Hepatic stellate cell (primary cell): ENCODE results near the gene MAGI2.

Experiments
- DNase-seq: peaks from one replicate; pipeline ENCODE4 v3.0.0; 2011; ENCODE audit warnings: low spot score

Gene MAGI2

GRCh38 chr7:78487464-78487863 is 966.0 kb downstream of the MAGI2 start:
- no peak for DNase-seq

GRCh38 chr7:78479348-78479747 is 974.1 kb downstream of the MAGI2 start:
- DNase-seq: peak; percentile 4

GRCh38 chr7:78476851-78477405 is 976.5 kb downstream of the MAGI2 start:
- no peak for DNase-seq

DNA sequence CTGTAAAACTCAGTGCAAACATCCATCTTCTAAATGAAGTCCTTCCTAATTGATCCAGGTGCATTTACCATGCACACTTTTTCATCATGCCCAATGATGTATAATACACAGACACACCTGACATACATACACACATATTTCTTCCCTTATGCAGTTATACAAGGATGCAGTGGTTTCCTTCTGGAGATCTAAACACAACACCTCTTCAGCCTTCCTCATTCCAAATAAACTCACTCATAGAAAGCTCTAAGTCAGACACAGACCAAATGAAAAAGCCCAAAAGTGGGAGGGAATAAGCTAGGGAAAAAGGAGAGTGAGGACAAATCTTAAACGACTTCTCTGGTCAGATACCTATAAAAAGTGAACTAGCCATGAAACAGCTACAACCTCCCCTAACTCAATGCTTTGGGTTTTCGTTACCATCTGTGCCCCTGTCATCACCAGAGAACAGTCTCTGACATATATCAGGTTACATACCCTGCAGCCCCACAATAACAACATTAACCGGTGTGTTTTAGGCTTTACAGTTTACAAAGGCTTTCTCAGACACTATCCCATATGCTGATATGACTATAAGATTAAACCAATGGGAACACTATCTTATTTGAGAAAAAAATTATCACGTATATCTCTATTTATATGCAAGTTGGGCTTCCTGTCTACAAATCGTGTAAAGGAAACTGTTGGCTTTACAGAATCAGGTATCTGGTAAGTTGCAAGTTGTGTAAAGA is 979.7 kb downstream of the MAGI2 start:
- no peak for DNase-seq

DNA sequence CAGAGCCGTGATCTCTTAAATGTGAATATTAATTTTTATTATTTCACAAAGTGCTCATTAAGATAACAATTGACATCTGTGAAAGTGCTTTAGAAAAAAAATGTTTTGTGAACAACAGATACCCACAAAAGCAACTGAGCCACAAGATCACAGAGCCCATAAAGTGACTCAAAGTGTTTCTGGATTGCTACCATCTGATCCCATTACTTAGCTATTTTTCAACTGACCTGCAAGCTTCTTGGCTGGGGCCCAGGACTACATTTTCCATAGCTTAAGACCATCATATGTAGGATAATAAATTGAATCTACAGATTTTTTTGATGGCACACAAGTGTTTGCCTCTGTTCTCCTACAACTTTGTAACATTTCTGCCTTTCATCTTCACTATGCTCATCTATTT is 980.4 kb downstream of the MAGI2 start:
- no peak for DNase-seq

- DNase-seq: peak; percentile 14
Measured at GRCh38 chr7:78472519-78472918, 980.9 kb downstream of the MAGI2 start.

GRCh38 chr7:78465894-78466293 is 987.6 kb downstream of the MAGI2 start:
- DNase-seq: no peak

- DNase-seq: no peak
Measured at GRCh38 chr7:78463039-78463438, 990.4 kb downstream of the MAGI2 start.

GRCh38 chr7:78450706-78451105 is 1002.8 kb downstream of the MAGI2 start:
- no peak for DNase-seq

DNA sequence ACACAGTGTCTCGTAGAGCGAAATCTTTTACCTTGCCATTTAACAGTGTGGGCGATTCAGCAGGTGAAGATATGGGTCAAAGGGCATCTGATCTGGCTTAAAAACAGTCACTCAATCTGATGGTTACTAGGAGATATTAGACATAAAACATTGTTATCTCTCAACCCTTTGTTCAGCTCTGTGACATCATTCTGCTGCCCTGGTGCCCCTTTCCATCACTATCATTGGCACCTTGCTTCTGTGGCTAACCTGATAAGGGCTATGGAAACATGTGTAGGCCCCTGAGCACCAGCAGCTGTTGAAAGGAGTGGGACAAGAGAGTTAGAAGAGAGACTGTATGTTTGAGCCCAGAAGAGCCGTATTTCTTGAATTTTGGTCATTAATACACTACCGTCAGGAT is 1004.6 kb downstream of the MAGI2 start:
- no peak for DNase-seq

GRCh38 chr7:78444267-78444666 is 1009.2 kb downstream of the MAGI2 start:
- no peak for DNase-seq

- DNase-seq: no peak
Measured at GRCh38 chr7:78443811-78444210, 1009.7 kb downstream of the MAGI2 start.

GRCh38 chr7:78441737-78442136 is 1011.7 kb downstream of the MAGI2 start:
- DNase-seq: no peak

- DNase-seq: no peak
Measured at GRCh38 chr7:78438433-78438832, 1015.0 kb downstream of the MAGI2 start.

DNA sequence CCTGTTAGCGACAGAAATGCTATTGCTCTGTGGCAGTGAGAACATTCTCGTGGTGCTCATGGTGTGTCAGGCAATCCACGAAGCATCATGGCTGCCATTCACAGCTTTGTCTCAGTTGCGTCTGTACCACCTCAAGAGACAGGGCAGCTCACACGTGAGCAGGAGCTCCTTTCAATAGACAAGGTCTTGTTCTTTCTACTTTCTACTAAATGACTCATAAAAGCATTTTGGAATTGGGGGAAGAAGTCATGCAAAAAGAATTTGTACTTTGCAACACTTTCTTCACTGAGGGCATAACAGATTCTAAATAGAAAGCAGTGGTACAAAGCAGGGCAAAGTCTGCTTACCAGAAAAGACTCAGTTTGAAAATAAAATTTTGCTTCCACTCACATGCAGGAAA is 1016.3 kb downstream of the MAGI2 start:
- DNase-seq: peak; percentile 6

- no peak for DNase-seq
Measured at GRCh38 chr7:78435355-78435754, 1018.1 kb downstream of the MAGI2 start.

GRCh38 chr7:78434281-78434680 is 1019.2 kb downstream of the MAGI2 start:
- DNase-seq: no peak

GRCh38 chr7:78433421-78433820 is 1020.0 kb downstream of the MAGI2 start:
- DNase-seq: no peak

GRCh38 chr7:78429878-78430277 is 1023.6 kb downstream of the MAGI2 start:
- no peak for DNase-seq

- DNase-seq: no peak
Measured at GRCh38 chr7:78427209-78427608, 1026.3 kb downstream of the MAGI2 start.

DNA sequence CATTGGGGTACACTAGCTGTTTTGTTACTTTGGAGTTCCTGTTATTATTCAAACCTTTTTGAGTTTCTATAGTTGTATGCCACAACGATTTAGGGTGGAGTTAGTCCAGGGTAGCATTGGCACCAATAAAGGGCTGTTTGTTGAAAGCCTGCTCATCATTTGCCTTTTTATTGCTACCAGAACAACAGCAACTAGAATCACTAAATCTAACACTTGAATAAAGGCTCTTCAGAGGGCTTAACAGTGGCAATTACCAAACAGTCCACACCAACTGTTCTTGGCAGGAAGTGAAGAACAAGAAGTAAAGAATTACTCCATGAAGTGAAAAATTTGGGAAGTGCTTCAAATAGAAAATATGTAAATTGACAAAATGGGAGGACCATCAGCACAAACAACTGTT is 1033.5 kb downstream of the MAGI2 start:
- no peak for DNase-seq

DNA sequence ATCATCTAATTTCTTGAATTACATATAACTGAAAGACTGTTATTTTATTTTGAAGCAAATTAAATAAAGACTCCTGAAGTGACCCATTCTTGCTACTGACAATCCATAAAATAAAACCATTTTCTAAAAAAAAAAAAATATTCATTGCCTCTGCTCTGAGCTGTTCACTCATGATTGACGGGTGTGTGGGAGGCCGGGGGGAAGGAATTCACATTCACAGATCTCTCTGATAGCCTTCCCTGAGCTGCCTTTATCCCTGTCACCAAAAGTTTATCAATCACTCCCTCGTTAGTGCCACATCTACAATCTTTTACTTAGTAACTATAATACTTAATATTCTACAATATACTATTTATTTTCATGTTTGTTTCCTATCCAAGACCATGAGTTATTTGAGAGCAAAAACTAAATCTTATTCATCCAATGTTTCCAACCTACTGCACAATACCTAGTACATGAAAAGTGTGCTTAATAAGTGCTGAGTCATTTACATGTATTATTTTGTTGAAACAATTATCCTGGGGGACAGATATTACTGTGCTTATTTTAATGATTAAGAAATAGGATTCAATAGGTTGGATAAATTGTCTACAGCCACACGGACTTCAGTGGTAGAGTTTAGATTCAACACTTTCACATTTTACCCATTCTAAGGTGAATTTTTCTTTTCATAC is 1036.2 kb downstream of the MAGI2 start:
- no peak for DNase-seq

GRCh38 chr7:78413568-78413967 is 1039.9 kb downstream of the MAGI2 start:
- DNase-seq: no peak
